Liver (tissue), 9 donors: ENCODE results near the gene ARHGAP6. TPM values are rescaled to one million over a fixed set of nuclear protein-coding genes. Genes with fewer than 3 reads are reported as not detected.

Source experiments
- DNase-seq: peaks from one replicate; pipeline ENCODE4 v3.0.0-alpha.2; 2017; ENCODE audit warnings: low spot score
- H3K27ac ChIP-seq, 2 donors: one replicate each; pipeline ENCODE4 v1.7.0; 2013; ENCODE audit warnings: inconsistent platforms in 2 of 2, low read length in 2 of 2, control low read depth in 1 of 2, low read depth in 1 of 2, mild to moderate bottlenecking in 1 of 2
- H3K27me3 ChIP-seq, 4 donors: one replicate each; pipeline versions ENCODE4 v1.6.1 to v1.7.0; 2013; ENCODE audit warnings: low read length in 3 of 4, inconsistent platforms in 1 of 4, mild to moderate bottlenecking in 1 of 4, moderate library complexity in 1 of 4; ENCODE audit not compliant: control insufficient read depth in 4 of 4, insufficient read depth in 4 of 4
- H3K36me3 ChIP-seq, 4 donors: one replicate each; pipeline versions ENCODE4 v1.6.1 to v1.7.0; 2013; ENCODE audit warnings: low read length in 3 of 4, mild to moderate bottlenecking in 3 of 4, low read depth in 1 of 4, moderate library complexity in 1 of 4; ENCODE audit not compliant: control insufficient read depth in 4 of 4, insufficient read depth in 3 of 4
- H3K4me1 ChIP-seq, 4 donors: one replicate each; pipeline versions ENCODE4 v1.6.1 to v1.7.0; 2013; ENCODE audit warnings: low read length in 3 of 4, mild to moderate bottlenecking in 3 of 4, moderate library complexity in 1 of 4; ENCODE audit not compliant: control insufficient read depth in 4 of 4, insufficient read depth in 4 of 4
- H3K4me3 ChIP-seq, 3 donors: one replicate each; pipeline versions ENCODE4 v1.6.1 to v1.7.0; 2013; ENCODE audit warnings: low read length in 3 of 3, control low read depth in 1 of 3, low read depth in 1 of 3, mild to moderate bottlenecking in 1 of 3
- H3K9ac ChIP-seq, 2 donors: one replicate each; pipeline ENCODE4 v1.7.0; 2013; ENCODE audit warnings: low read length in 2 of 2, mild to moderate bottlenecking in 2 of 2, moderate library complexity in 2 of 2, control low read depth in 1 of 2, low read depth in 1 of 2
- H3K9me3 ChIP-seq, 4 donors: one replicate each; pipeline versions ENCODE4 v1.6.1 to v1.7.0; 2013; ENCODE audit warnings: low read length in 3 of 4; ENCODE audit not compliant: control insufficient read depth in 4 of 4
- EGR1 ChIP-seq, 2 donors: IDR thresholded peaks; 2 replicates each; pipeline ENCODE4 v1.6.1; 2016 to 2018; ENCODE audit warnings: antibody characterized with exemption in 2 of 2, low read depth in 2 of 2
- FOXA1 ChIP-seq: IDR thresholded peaks from 2 replicates; pipeline ENCODE4 v1.6.1; 2016; ENCODE audit warnings: antibody characterized with exemption
- FOXA2 ChIP-seq: IDR thresholded peaks from 2 replicates; pipeline ENCODE4 v1.6.1; 2016; ENCODE audit warnings: antibody characterized with exemption
- GABPA ChIP-seq, 2 donors: IDR thresholded peaks in 1 of 2; conservative IDR thresholded peaks in 1 of 2; 2 replicates each; pipeline ENCODE4 v1.6.1; 2016; ENCODE audit warnings: antibody characterized with exemption in 2 of 2, mild to moderate bottlenecking in 1 of 2, moderate library complexity in 1 of 2
- HNF4A ChIP-seq, 2 donors: conservative IDR thresholded peaks; 2 replicates each; pipeline ENCODE4 v1.6.1; 2016; ENCODE audit warnings: antibody characterized with exemption in 2 of 2, mild to moderate bottlenecking in 2 of 2
- HNF4G ChIP-seq: IDR thresholded peaks from 2 replicates; pipeline ENCODE4 v1.6.1; 2016; ENCODE audit warnings: antibody characterized with exemption
- JUND ChIP-seq, 2 donors: IDR thresholded peaks; 2 replicates each; pipeline ENCODE4 v1.6.1; 2016; ENCODE audit warnings: antibody characterized with exemption in 2 of 2
- NR2F2 ChIP-seq: IDR thresholded peaks from 2 replicates; pipeline ENCODE4 v1.6.1; 2016; ENCODE audit warnings: antibody characterized with exemption
- RAD21 ChIP-seq, 2 donors: IDR thresholded peaks; 2 replicates each; pipeline ENCODE4 v1.6.1; 2016; ENCODE audit warnings: antibody characterized with exemption in 2 of 2, mild to moderate bottlenecking in 2 of 2
- RXRA ChIP-seq, 2 donors: IDR thresholded peaks; 2 replicates each; pipeline ENCODE4 v1.6.1; 2017 to 2018; ENCODE audit warnings: antibody characterized with exemption in 2 of 2, mild to moderate bottlenecking in 1 of 2
- SP1 ChIP-seq: IDR thresholded peaks from 2 replicates; pipeline ENCODE4 v1.6.1; 2018; ENCODE audit warnings: antibody characterized with exemption, mild to moderate bottlenecking
- TAF1 ChIP-seq: conservative IDR thresholded peaks from 2 replicates; pipeline ENCODE4 v1.6.1; 2016; ENCODE audit warnings: antibody characterized with exemption, mild to moderate bottlenecking
- YY1 ChIP-seq: IDR thresholded peaks from 2 replicates; pipeline ENCODE4 v1.6.1; 2016; ENCODE audit warnings: antibody characterized with exemption, mild to moderate bottlenecking
- WGBS: extraction: QIAGEN DNeasy Blood & Tissue Kit; methylation state at CpG from one replicate; pipeline ENCODE4 v1.1.7; 2013; 5-methylcytosine and 5-hydroxymethylcytosine counted together
- polyA plus RNA-seq, 2 donors: library from polyadenylated mRNA; stranded (reverse) in 1 of 2; unstranded in 1 of 2; fragments of 200-250 nt in 1 of 2; fragments of >200 nt in 1 of 2; fragmentation: Nextera tagmentation in 1 of 2; extraction: Ambion mirVana in 1 of 2; gene quantifications; one replicate each; pipeline versions ENCODE4 v1.2.1 to v1.2.3, GENCODE V29; 2013 to 2015
- total RNA-seq, 2 donors: library from RNA; depleted of rRNA; stranded (reverse); fragments of >200 nt; gene quantifications; one replicate each; pipeline ENCODE4 v1.2.3, GENCODE V29; 2014
- TF ChIP-seq, protein P1 (sequence below): IDR thresholded peaks from 2 replicates; pipeline ENCODE4 v1.6.1; 2016; ENCODE audit warnings: antibody characterized with exemption, mild to moderate bottlenecking
- TF ChIP-seq, protein P2 (sequence below): IDR thresholded peaks from 2 replicates; pipeline ENCODE4 v1.6.1; 2016; ENCODE audit warnings: antibody characterized with exemption
- TF ChIP-seq, protein P3 (sequence below): IDR thresholded peaks from 2 replicates; pipeline ENCODE4 v1.6.1; 2016; ENCODE audit warnings: antibody characterized with exemption
- TF ChIP-seq, protein P4 (sequence below): fragments of 150-350 bp; IDR thresholded peaks from 2 replicates; pipeline ENCODE4 v1.5.1; 2017; ENCODE audit warnings: improper control_type of control experiment, low read depth, low read length; ENCODE audit not compliant: missing input control
- TF ChIP-seq, protein P5 (sequence below): IDR thresholded peaks from 2 replicates; pipeline ENCODE4 v1.6.1; 2016; ENCODE audit warnings: antibody characterized with exemption
- donor health status: healthy.
- donor health status: healthy.
- donor health status: healthy.
- donor health status: healthy.
- donor health status: healthy.

Gene ARHGAP6
- total and polyA plus RNA-seq, 4 donors = 0.10 to 2.2 (median 0.65) TPM

DNA sequence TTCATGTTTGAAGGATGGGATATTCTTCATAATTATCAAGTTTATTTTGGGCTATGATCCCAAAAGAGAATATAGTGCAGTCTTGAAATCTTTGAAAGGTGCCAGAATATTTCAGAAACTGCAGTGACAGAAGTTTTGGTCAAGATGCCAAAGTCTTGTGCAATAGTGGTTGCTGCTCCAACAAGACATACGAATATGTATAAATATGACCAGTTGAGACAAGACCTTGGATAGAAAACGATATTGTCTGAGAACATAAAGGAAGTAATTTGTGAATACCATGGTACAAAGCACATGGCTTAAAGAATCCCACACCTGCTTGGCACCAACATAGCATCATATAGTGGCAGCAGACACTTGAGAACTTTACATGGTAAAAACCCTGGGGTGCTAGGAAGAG, 421.1 kb downstream of the ARHGAP6 start:
- H3K27me3 ChIP-seq = no peaks in the 10 kb centered on the region
- DNase-seq = no peak
- TF ChIP-seq FOXA2 (no peak), HNF4G (no peak), GABPA (IDR thresholded peaks at IDR 0.05 in 1 of 2, conservative IDR thresholded peaks at IDR 0.05 in 1 of 2) (no peak), RAD21 (IDR thresholded peaks at IDR 0.05) (no peak), NR2F2 (no peak), YY1 (no peak), RXRA (IDR thresholded peaks at IDR 0.05) (no peak), FOXA1 (no peak), JUND (IDR thresholded peaks at IDR 0.05) (no peak), HNF4A (conservative IDR thresholded peaks at IDR 0.05) (no peak), SP1 (no peak), TAF1 (no peak), EGR1 (IDR thresholded peaks at IDR 0.05; ENCODE audit: low read depth in 2 of 2) (no peak)
- TF ChIP-seq, protein P1, sequence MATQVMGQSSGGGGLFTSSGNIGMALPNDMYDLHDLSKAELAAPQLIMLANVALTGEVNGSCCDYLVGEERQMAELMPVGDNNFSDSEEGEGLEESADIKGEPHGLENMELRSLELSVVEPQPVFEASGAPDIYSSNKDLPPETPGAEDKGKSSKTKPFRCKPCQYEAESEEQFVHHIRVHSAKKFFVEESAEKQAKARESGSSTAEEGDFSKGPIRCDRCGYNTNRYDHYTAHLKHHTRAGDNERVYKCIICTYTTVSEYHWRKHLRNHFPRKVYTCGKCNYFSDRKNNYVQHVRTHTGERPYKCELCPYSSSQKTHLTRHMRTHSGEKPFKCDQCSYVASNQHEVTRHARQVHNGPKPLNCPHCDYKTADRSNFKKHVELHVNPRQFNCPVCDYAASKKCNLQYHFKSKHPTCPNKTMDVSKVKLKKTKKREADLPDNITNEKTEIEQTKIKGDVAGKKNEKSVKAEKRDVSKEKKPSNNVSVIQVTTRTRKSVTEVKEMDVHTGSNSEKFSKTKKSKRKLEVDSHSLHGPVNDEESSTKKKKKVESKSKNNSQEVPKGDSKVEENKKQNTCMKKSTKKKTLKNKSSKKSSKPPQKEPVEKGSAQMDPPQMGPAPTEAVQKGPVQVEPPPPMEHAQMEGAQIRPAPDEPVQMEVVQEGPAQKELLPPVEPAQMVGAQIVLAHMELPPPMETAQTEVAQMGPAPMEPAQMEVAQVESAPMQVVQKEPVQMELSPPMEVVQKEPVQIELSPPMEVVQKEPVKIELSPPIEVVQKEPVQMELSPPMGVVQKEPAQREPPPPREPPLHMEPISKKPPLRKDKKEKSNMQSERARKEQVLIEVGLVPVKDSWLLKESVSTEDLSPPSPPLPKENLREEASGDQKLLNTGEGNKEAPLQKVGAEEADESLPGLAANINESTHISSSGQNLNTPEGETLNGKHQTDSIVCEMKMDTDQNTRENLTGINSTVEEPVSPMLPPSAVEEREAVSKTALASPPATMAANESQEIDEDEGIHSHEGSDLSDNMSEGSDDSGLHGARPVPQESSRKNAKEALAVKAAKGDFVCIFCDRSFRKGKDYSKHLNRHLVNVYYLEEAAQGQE = no peak
- TF ChIP-seq, protein P2, sequence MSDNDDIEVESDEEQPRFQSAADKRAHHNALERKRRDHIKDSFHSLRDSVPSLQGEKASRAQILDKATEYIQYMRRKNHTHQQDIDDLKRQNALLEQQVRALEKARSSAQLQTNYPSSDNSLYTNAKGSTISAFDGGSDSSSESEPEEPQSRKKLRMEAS = no peak
- TF ChIP-seq, protein P3, sequence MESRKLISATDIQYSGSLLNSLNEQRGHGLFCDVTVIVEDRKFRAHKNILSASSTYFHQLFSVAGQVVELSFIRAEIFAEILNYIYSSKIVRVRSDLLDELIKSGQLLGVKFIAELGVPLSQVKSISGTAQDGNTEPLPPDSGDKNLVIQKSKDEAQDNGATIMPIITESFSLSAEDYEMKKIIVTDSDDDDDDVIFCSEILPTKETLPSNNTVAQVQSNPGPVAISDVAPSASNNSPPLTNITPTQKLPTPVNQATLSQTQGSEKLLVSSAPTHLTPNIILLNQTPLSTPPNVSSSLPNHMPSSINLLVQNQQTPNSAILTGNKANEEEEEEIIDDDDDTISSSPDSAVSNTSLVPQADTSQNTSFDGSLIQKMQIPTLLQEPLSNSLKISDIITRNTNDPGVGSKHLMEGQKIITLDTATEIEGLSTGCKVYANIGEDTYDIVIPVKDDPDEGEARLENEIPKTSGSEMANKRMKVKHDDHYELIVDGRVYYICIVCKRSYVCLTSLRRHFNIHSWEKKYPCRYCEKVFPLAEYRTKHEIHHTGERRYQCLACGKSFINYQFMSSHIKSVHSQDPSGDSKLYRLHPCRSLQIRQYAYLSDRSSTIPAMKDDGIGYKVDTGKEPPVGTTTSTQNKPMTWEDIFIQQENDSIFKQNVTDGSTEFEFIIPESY = no peak
- TF ChIP-seq, protein P4, sequence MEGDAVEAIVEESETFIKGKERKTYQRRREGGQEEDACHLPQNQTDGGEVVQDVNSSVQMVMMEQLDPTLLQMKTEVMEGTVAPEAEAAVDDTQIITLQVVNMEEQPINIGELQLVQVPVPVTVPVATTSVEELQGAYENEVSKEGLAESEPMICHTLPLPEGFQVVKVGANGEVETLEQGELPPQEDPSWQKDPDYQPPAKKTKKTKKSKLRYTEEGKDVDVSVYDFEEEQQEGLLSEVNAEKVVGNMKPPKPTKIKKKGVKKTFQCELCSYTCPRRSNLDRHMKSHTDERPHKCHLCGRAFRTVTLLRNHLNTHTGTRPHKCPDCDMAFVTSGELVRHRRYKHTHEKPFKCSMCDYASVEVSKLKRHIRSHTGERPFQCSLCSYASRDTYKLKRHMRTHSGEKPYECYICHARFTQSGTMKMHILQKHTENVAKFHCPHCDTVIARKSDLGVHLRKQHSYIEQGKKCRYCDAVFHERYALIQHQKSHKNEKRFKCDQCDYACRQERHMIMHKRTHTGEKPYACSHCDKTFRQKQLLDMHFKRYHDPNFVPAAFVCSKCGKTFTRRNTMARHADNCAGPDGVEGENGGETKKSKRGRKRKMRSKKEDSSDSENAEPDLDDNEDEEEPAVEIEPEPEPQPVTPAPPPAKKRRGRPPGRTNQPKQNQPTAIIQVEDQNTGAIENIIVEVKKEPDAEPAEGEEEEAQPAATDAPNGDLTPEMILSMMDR = no peak
- TF ChIP-seq, protein P5, sequence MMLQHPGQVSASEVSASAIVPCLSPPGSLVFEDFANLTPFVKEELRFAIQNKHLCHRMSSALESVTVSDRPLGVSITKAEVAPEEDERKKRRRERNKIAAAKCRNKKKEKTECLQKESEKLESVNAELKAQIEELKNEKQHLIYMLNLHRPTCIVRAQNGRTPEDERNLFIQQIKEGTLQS = no peak
- no peak overlapping the region for H3K4me3 ChIP-seq
- no peak overlapping the region for H3K27ac ChIP-seq
- WGBS = 33% methylated on average over 2 of the region's 2 CpGs
- no peak overlapping the region for H3K9ac ChIP-seq
- no peaks in the 10 kb centered on the region for H3K36me3 ChIP-seq
- H3K9me3 ChIP-seq = no peaks in the 10 kb centered on the region
- no peaks in the 10 kb centered on the region for H3K4me1 ChIP-seq
